Measurements from ENCODE around the gene STK26.

Gene STK26

DNA sequence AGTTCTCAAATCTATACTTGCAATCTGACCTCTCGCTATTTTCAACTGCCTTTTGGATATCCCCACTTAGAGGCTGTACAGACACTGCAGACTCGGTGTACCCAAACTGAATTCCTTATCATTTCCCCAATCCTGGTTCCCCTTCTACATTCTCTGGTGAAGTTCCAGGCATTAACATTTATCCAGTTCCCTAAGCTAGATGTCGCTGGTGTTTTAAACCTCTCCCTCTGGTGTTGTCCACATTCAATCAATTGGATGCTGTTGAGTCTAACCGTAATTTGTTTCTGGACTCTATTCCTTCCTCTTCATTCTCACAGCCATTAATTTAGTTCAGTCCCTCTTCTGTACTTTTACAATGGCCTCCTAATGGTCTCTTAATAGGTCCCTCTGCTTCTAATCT, 7.2 kb upstream of the STK26 start:
- Histone ChIP-seq H3K4me3 (ENCODE audit: low read length) (no peak overlapping the region), H3K27me3 (replicated peaks; ENCODE audit: control insufficient read depth, insufficient read depth, low read length) (peaks cover 22% of the 10 kb centered on the region), H3K9ac (ENCODE audit: low read length) (no peak overlapping the region), H3K36me3 (ENCODE audit: control insufficient read depth, insufficient read depth, low read length, severe bottlenecking) (no peaks in the 10 kb centered on the region), H3K4me1 (ENCODE audit: control insufficient read depth, insufficient read depth, low read length) (no peaks in the 10 kb centered on the region), H3K9me3 (ENCODE audit: control insufficient read depth, low read length) (no peaks in the 10 kb centered on the region)
- DNase-seq (ENCODE audit: low read depth), result no peak

DNA sequence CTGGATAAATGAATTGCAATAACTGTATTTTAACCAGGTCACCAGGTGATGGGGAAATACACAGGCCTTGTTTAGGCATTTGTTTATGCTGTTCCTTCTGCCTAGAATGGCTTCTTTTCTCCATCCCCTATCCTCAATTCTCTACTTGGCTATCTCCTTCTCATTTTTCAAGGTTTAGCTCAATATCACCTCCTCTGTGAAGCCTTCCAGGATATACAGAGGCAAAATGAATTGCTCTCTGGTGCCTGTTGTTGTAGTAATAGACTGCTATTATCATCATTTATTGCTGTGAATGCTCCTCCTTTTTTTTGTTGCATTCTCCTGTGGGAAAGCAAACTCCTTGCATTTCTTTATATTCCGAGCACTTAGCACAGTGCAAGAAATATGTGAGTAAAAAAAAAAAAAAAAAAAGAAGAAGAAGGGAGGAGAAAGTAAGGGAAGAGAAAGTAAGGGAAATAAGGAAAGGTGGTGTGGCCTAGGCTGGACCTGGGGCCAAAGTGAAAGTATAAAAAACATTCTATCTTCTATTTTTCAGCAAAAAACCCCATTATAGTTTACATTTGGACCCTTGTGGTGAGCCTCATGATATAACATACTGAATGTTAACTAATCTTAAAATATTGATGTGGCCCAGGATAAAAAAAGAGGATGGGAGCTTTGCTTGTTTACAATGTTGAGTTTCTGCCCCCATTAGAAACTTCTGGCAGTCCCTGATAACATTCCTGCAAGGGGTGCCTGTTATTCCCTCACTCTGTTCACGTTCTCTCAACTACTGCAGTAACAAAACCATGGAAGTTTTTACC, 6.3 kb upstream of the STK26 start:
- H3K27me3 ChIP-seq (replicated peaks; ENCODE audit: control insufficient read depth, insufficient read depth, low read length), result peaks cover 20% of the 10 kb centered on the region
- H3K9me3 ChIP-seq (ENCODE audit: control insufficient read depth, low read length), result no peaks in the 10 kb centered on the region
- H3K9ac ChIP-seq (ENCODE audit: low read length), result no peak overlapping the region
- no peaks in the 10 kb centered on the region for H3K4me1 ChIP-seq (ENCODE audit: control insufficient read depth, insufficient read depth, low read length)
- no peak for DNase-seq (ENCODE audit: low read depth)
- no peak overlapping the region for H3K4me3 ChIP-seq (ENCODE audit: low read length)
- H3K36me3 ChIP-seq (ENCODE audit: control insufficient read depth, insufficient read depth, low read length, severe bottlenecking), result no peaks in the 10 kb centered on the region

DNA sequence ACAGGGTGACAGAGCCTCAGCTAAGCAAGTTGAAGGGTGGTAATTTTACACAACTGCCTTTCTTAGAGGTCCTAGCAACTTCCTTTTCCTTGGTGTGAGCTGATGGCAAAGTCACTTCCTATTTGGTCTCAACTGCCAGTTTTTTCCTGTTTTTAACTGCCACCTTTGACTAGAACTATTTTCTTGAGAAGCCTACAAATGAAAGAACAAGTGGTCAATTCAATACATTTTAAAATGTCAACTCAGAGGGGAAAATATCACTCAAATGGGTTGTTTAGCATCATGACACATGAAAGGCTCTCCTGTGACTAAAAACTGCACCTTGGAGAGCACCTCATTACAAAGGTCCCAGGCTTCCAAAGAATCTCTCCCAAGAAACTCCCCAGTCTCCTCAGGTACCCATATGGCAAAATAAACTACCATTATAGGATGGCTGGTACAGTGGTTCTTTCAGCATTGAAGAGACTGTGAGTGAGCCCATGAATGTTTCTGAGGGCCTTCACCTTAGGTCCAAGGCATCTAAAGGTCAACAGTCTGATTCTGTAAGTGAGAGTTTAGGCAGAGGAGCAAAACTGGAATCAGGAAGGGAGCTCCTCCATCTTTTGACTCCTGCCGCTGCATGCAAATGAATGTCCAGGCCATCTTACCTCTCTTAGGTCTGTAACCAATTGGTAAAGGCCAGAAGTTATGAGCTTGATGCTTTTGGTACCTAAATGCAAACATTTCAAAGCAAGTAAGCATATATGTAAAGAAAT, 5.5 kb upstream of the STK26 start:
- H3K9me3 ChIP-seq (ENCODE audit: control insufficient read depth, low read length), result no peaks in the 10 kb centered on the region
- no peaks in the 10 kb centered on the region for H3K36me3 ChIP-seq (ENCODE audit: control insufficient read depth, insufficient read depth, low read length, severe bottlenecking)
- DNase-seq (ENCODE audit: low read depth), result no peak
- peaks cover 17% of the 10 kb centered on the region for H3K27me3 ChIP-seq (replicated peaks; ENCODE audit: control insufficient read depth, insufficient read depth, low read length)
- no peak overlapping the region for H3K9ac ChIP-seq (ENCODE audit: low read length)
- no peaks in the 10 kb centered on the region for H3K4me1 ChIP-seq (ENCODE audit: control insufficient read depth, insufficient read depth, low read length)
- H3K4me3 ChIP-seq (ENCODE audit: low read length), result no peak overlapping the region

DNA sequence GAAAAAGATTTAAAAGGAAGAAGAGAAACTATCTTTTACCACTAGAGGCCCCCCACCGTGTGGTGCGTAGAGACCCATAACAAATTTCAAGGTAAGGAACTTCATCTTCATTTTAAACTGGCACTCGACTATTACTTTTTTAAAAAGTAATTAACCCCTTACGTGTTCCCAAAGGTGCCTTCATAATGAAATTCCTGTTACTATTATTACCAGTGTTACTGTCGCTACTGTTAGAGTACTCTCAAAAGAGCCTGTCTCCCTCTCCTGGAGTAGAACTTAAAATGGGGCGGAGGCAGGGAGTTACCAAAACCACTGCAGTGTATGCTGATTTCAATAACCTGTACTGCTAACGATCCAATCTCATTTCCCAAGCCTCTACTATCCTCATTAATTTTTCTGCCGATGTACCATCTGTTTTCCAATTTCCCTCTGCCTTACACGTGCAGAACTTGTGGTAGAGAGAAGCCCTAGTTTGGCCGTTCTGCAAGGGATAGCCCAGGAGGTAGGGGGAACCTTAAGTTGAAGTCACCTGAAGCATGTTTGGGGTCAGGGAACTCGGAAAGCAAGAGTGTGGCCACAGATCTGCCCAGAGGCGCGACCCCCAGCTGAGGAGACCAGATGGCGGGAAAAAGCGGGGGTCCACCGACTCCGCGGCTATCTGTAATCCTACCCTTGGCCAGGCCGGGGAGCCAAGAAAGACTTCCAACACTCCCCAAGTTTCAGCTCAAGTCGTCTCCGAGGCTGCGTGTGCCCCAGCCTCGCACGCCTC, 720 bp upstream of the STK26 start:
- peaks cover 15% of the 10 kb centered on the region for H3K27me3 ChIP-seq (replicated peaks; ENCODE audit: control insufficient read depth, insufficient read depth, low read length)
- H3K36me3 ChIP-seq (ENCODE audit: control insufficient read depth, insufficient read depth, low read length, severe bottlenecking), result no peaks in the 10 kb centered on the region
- no peaks in the 10 kb centered on the region for H3K4me1 ChIP-seq (ENCODE audit: control insufficient read depth, insufficient read depth, low read length)
- peak overlapping the region; percentile 81 for H3K4me3 ChIP-seq (ENCODE audit: low read length)
- peak overlapping the region; percentile 18 for H3K9ac ChIP-seq (ENCODE audit: low read length)
- peak; percentile 25 for DNase-seq (ENCODE audit: low read depth)
- H3K9me3 ChIP-seq (ENCODE audit: control insufficient read depth, low read length), result no peaks in the 10 kb centered on the region

DNA sequence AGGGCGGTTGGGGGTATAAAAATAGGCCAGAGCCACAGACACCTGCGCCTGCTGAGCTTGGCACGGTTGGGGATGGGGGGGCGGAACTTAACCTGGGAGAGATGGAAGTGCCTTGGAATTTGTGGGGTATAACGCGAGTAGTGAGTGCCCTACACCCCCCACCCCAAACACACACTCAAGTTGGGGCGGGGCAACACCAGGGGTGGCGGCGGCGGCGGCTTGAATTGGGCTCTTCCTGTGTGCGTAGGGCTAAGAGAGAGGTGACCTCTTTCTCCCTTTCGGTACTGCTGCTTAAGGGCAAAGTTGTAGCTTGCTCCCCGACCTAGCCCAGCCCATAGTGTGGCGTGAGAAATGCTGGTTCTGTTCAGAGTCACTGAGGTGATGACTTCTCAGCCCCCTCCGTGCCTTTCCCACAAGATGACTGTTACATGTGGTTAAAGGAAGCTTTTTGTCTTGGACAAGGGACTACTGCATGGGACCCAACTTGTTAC, 839 bp downstream of the STK26 start:
- H3K4me3 ChIP-seq (ENCODE audit: low read length), result peak overlapping the region; percentile 81
- H3K9me3 ChIP-seq (ENCODE audit: control insufficient read depth, low read length), result no peaks in the 10 kb centered on the region
- H3K4me1 ChIP-seq (ENCODE audit: control insufficient read depth, insufficient read depth, low read length), result no peaks in the 10 kb centered on the region
- H3K9ac ChIP-seq (ENCODE audit: low read length), result peak overlapping the region; percentile 64
- DNase-seq (ENCODE audit: low read depth), result peak; percentile 15
- H3K27me3 ChIP-seq (replicated peaks; ENCODE audit: control insufficient read depth, insufficient read depth, low read length), result peaks cover 8% of the 10 kb centered on the region
- H3K36me3 ChIP-seq (ENCODE audit: control insufficient read depth, insufficient read depth, low read length, severe bottlenecking), result no peaks in the 10 kb centered on the region

DNA sequence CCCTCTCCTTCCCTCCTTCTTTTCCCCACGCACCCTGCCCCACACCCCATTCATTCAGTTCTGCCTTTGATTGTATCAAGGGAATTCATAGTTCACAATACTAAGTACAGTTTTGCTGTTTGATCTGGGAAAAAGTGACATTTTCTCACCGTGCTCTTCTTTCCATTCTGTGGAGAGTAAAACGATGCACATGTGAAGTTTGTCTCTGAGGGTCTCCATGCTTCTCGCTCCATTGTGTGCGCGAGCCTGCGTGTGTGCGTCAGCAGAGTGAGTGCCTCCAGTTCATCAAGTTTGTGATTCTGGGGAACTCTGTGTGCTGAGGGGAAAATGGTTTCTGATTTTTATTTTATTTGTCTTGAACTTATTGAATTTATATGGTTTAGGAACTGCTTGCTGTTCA, 1.9 kb downstream of the STK26 start:
- H3K9me3 ChIP-seq (ENCODE audit: control insufficient read depth, low read length), result no peaks in the 10 kb centered on the region
- H3K36me3 ChIP-seq (ENCODE audit: control insufficient read depth, insufficient read depth, low read length, severe bottlenecking), result no peaks in the 10 kb centered on the region
- DNase-seq (ENCODE audit: low read depth), result no peak
- peaks cover 8% of the 10 kb centered on the region for H3K27me3 ChIP-seq (replicated peaks; ENCODE audit: control insufficient read depth, insufficient read depth, low read length)
- no peak overlapping the region for H3K9ac ChIP-seq (ENCODE audit: low read length)
- no peaks in the 10 kb centered on the region for H3K4me1 ChIP-seq (ENCODE audit: control insufficient read depth, insufficient read depth, low read length)
- H3K4me3 ChIP-seq (ENCODE audit: low read length), result no peak overlapping the region

DNA sequence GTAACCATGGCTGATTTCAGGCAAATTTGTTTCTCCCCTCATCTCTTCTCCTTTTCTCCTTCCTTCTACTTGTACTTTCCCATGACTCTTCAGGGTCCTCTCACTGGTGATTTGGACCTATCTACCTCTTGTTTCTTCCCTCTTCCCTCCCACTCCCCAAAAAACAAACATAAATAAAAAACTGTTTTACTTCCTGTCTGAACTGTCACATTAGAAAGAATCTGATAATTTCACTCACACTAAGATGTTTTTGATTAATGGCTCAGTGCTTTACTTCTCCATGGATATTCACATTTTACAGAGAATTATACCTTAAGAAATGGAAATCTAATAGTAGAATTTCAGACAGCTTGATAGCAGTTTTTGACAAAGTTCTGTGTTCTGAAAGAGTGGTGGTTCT, 7.2 kb downstream of the STK26 start:
- DNase-seq (ENCODE audit: low read depth), result no peak
- Histone ChIP-seq H3K27me3 (replicated peaks; ENCODE audit: control insufficient read depth, insufficient read depth, low read length) (peaks cover 18% of the 10 kb centered on the region), H3K4me1 (ENCODE audit: control insufficient read depth, insufficient read depth, low read length) (no peaks in the 10 kb centered on the region), H3K9me3 (ENCODE audit: control insufficient read depth, low read length) (no peaks in the 10 kb centered on the region), H3K9ac (ENCODE audit: low read length) (no peak overlapping the region), H3K4me3 (ENCODE audit: low read length) (no peak overlapping the region), H3K36me3 (ENCODE audit: control insufficient read depth, insufficient read depth, low read length, severe bottlenecking) (no peaks in the 10 kb centered on the region)

DNA sequence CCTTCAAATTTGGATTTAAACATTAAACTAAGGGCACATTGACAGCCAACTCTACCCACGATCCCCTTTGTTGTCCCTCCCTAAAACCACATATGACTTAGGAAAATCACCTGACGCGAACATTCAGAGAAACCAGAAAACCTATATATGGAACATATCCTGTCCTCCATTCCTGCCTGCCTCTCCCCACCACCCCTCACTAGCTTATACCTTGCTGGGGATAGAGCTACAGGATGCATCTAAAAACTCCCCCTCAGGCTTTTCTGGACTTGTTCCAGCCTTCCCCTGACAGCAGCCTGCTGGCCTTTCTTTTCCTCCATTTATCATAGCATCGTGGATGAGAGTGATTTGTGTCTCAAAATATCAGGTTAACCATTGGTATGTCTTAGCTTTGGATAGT, 8.8 kb downstream of the STK26 start:
- Histone ChIP-seq H3K36me3 (ENCODE audit: control insufficient read depth, insufficient read depth, low read length, severe bottlenecking) (no peaks in the 10 kb centered on the region), H3K27me3 (replicated peaks; ENCODE audit: control insufficient read depth, insufficient read depth, low read length) (peaks cover 15% of the 10 kb centered on the region), H3K4me1 (ENCODE audit: control insufficient read depth, insufficient read depth, low read length) (no peaks in the 10 kb centered on the region), H3K9ac (ENCODE audit: low read length) (no peak overlapping the region), H3K4me3 (ENCODE audit: low read length) (no peak overlapping the region), H3K9me3 (ENCODE audit: control insufficient read depth, low read length) (no peaks in the 10 kb centered on the region)
- no peak for DNase-seq (ENCODE audit: low read depth)

DNA sequence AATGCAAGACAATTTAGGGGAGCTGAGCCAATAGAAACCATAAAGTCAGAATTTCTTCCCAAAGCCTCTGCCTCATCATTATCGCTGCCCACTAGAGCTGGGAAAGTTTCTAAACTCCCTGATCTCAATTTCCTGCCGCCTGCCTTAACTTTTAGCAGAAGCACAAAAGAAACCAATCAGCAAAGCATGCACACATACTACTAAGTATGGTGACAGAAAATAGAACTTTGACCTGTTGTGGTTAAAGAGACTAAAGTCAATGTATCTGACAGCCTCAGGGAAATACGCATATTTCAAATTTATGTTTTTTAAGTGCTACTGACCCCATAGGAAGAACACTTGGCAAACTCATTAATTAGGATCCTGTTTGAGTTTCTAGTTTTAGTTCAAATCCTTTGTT, 10.1 kb downstream of the STK26 start:
- Histone ChIP-seq H3K9me3 (ENCODE audit: control insufficient read depth, low read length) (no peaks in the 10 kb centered on the region), H3K27me3 (replicated peaks; ENCODE audit: control insufficient read depth, insufficient read depth, low read length) (peaks cover 10% of the 10 kb centered on the region), H3K36me3 (ENCODE audit: control insufficient read depth, insufficient read depth, low read length, severe bottlenecking) (no peaks in the 10 kb centered on the region), H3K4me1 (ENCODE audit: control insufficient read depth, insufficient read depth, low read length) (no peaks in the 10 kb centered on the region), H3K4me3 (ENCODE audit: low read length) (no peak overlapping the region), H3K9ac (ENCODE audit: low read length) (no peak overlapping the region)
- DNase-seq (ENCODE audit: low read depth), result no peak

DNA sequence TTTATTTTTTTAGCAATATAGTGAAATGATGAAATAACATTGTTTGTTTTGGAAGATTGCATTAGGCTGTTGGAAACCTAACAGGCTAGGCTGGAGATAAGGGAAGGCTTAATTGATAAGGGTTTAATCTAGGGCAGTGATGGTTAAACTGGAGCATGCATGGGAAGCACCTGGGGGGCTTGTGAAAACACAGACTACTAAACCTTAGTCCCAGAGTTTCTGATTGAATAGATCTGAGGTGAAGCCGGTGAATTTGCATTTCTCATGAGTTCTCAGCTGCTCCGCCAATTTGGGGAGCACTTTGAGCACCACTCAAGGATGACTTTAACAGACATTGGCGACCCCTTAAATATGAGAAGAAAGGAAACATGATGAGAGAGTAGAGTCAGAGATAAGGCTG, 11.5 kb downstream of the STK26 start:
- no peak overlapping the region for H3K9ac ChIP-seq (ENCODE audit: low read length)
- H3K9me3 ChIP-seq (ENCODE audit: control insufficient read depth, low read length), result no peaks in the 10 kb centered on the region
- no peaks in the 10 kb centered on the region for H3K36me3 ChIP-seq (ENCODE audit: control insufficient read depth, insufficient read depth, low read length, severe bottlenecking)
- no peak for DNase-seq (ENCODE audit: low read depth)
- no peaks in the 10 kb centered on the region for H3K4me1 ChIP-seq (ENCODE audit: control insufficient read depth, insufficient read depth, low read length)
- H3K4me3 ChIP-seq (ENCODE audit: low read length), result no peak overlapping the region
- H3K27me3 ChIP-seq (replicated peaks; ENCODE audit: control insufficient read depth, insufficient read depth, low read length), result peaks cover 17% of the 10 kb centered on the region

DNA sequence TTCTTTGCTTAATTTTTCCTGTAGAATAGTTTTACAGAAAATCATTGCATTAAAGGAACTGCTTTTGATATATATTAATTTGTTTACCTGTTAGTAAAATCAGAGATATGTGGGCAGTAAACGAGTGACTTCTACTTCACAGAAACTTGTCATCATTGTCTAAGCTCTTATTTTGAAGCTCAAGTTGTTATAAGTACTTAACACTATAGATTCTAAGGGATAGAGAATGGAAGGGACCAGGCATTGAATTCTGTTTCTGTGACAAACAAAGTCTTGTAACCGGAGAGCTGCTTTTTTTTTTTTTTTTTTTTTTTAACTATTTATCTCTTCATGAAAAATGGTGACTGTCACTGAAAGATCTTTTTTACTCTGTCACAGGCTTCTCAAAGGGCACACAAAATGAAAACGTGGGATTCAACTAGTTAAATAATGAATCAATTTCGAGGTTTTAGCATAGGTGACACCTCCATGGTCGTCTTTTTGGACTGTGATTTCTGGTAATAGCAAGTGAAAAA, 14.4 kb downstream of the STK26 start:
- H3K36me3 ChIP-seq (ENCODE audit: control insufficient read depth, insufficient read depth, low read length, severe bottlenecking), result no peaks in the 10 kb centered on the region
- H3K9me3 ChIP-seq (ENCODE audit: control insufficient read depth, low read length), result no peaks in the 10 kb centered on the region
- H3K4me3 ChIP-seq (ENCODE audit: low read length), result no peak overlapping the region
- H3K9ac ChIP-seq (ENCODE audit: low read length), result no peak overlapping the region
- no peaks in the 10 kb centered on the region for H3K4me1 ChIP-seq (ENCODE audit: control insufficient read depth, insufficient read depth, low read length)
- peaks cover 20% of the 10 kb centered on the region for H3K27me3 ChIP-seq (replicated peaks; ENCODE audit: control insufficient read depth, insufficient read depth, low read length)
- DNase-seq (ENCODE audit: low read depth), result no peak
